ENCODE results near the gene CEACAM16. TPM values are rescaled to one million over a fixed set of nuclear protein-coding genes. Genes with fewer than 3 reads are reported as not detected.
A peak's percentile ranks its signal among the peaks of the same experiment; 100 is the strongest.

CEACAM16 gene
- total RNA-seq, 1 experiment from 2014 or later: not detected

DNA sequence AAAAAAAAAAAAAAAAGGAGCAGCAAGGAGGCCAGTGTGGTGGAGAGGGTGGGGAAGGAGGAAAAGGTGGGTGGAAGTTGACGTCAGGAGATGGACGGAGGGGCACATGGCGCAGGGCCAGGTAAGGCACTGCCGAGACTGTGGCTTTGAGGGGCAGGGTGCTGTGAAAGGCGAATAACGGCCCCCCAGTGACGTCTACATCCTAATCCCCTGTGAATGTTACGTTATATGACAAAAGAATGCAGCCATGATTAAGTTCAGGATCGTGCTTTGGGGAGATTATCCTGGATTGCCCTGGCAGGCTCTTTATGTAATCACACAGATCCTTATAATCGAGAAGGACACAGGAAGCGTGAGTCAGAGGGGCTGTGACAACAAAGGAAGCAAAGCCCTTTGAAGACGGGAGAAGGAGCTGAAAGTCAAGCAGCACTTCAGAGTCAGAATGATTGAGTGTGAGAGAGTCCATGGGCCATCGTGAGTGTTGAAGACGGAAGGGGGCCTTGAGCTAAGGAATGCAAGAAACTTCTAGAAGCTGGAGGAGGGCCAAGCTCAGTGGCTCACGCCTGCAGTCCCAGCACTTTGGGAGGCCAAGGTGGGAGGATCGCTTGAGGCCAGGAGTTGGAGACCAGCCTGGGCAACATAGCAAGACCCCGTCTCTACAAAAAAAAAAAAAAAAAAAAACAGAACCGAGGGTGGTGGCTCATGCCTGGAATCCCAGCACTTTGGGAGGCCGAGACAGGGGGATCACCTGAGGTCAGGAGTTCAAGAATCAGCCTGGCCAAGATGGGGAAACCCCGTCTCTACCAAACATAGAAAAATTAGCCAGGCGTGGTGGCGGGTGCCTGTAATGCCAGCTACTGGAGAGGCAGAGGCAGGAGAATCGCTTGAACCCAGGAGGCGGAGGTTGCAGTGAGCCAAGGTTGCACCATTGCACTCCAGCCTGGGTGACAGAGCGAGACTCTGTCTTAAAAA lies 13.8 kb upstream of the CEACAM16 start:
- peaks cover 49% of the 10 kb centered on the region for H3K4me1 ChIP-seq (replicated peaks; ENCODE audit: insufficient read depth)
- DNase-seq: peak; percentile 58 to 96
- TF ChIP-seq EZH2 (IDR thresholded peaks at IDR 0.05; ENCODE audit: low read depth): no peak
- TF ChIP-seq, protein P1, sequence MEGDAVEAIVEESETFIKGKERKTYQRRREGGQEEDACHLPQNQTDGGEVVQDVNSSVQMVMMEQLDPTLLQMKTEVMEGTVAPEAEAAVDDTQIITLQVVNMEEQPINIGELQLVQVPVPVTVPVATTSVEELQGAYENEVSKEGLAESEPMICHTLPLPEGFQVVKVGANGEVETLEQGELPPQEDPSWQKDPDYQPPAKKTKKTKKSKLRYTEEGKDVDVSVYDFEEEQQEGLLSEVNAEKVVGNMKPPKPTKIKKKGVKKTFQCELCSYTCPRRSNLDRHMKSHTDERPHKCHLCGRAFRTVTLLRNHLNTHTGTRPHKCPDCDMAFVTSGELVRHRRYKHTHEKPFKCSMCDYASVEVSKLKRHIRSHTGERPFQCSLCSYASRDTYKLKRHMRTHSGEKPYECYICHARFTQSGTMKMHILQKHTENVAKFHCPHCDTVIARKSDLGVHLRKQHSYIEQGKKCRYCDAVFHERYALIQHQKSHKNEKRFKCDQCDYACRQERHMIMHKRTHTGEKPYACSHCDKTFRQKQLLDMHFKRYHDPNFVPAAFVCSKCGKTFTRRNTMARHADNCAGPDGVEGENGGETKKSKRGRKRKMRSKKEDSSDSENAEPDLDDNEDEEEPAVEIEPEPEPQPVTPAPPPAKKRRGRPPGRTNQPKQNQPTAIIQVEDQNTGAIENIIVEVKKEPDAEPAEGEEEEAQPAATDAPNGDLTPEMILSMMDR (conservative IDR thresholded peaks at IDR 0.05): no peak
- intact Hi-C loops (cut with micrococcal nuclease; ENCODE audit: unreplicated experiment): no loop called here
- no TSS peak for BruUV-seq (replicated peaks)
- H3K27me3 ChIP-seq (ENCODE audit: insufficient read depth, low read depth): no peaks in the 10 kb centered on the region
- POLR2A ChIA-PET (ENCODE audit: unreplicated experiment): interaction anchor here (0.7 kb wide), 1 partner anchor 85 kb away, joined by 25 read pairs; no protein-coding TSS in a partner anchor
- H4K20me1 ChIP-seq (ENCODE audit: insufficient read depth): no peaks in the 10 kb centered on the region
- H3K9me2 ChIP-seq (ENCODE audit: insufficient read depth): no peaks in the 10 kb centered on the region
- H3K9me3 ChIP-seq (ENCODE audit: insufficient read depth, low read depth): no peaks in the 10 kb centered on the region
- H3K36me3 ChIP-seq (ENCODE audit: low read depth): no peaks in the 10 kb centered on the region
- H3F3A ChIP-seq (ENCODE audit: insufficient read depth, low read depth): peaks cover 61% of the 10 kb centered on the region
- H3K27ac ChIP-seq: peak overlapping the region; percentile 87
- no peaks in the 10 kb centered on the region for H3K79me2 ChIP-seq (ENCODE audit: low read depth)
- H2AFZ ChIP-seq: no peak overlapping the region
- CTCF ChIA-PET: interaction anchor here (0.6 kb wide), 1 partner anchor 86 kb away, joined by 4 read pairs; no protein-coding TSS in a partner anchor
- H3K4me2 ChIP-seq: peak overlapping the region; percentile 61
- peak overlapping the region; percentile 10; the same call in 1 of the 2 replicates for H3K4me3 ChIP-seq

DNA sequence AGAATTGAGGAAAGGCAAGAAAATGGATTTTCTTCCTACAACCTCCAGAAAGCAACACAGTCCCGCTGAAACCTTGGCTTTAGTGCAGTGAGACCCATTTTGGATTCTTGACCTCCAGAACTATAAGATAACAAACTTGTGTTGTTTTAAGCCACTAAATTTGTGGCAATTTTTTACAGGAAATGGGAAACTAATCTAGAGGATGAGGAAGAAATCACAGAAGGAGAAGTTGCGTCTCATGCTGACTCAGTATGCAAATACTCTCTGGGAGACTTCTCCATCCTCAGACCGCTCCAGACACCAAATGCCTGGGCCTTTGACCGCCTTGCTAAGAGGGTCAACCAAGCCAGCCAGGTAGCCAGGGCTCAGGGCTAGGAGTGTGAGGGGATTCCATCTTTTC lies 13.1 kb upstream of the CEACAM16 start:
- BruUV-seq (replicated peaks): no TSS peak
- ChIA-PET POLR2A (ENCODE audit: unreplicated experiment) (no interaction called here), CTCF (no interaction called here)
- H2AFZ ChIP-seq: no peak overlapping the region
- TF ChIP-seq EZH2 (IDR thresholded peaks at IDR 0.05; ENCODE audit: low read depth): no peak
- TF ChIP-seq, protein P1 (conservative IDR thresholded peaks at IDR 0.05): no peak
- H3K9me2 ChIP-seq (ENCODE audit: insufficient read depth): no peaks in the 10 kb centered on the region
- H3K9me3 ChIP-seq (ENCODE audit: insufficient read depth, low read depth): no peaks in the 10 kb centered on the region
- H3F3A ChIP-seq (ENCODE audit: insufficient read depth, low read depth): peaks cover 66% of the 10 kb centered on the region
- peak overlapping the region; percentile 61 for H3K4me2 ChIP-seq
- no peaks in the 10 kb centered on the region for H4K20me1 ChIP-seq (ENCODE audit: insufficient read depth)
- H3K27me3 ChIP-seq (ENCODE audit: insufficient read depth, low read depth): no peaks in the 10 kb centered on the region
- H3K4me1 ChIP-seq (replicated peaks; ENCODE audit: insufficient read depth): peaks cover 56% of the 10 kb centered on the region
- no peaks in the 10 kb centered on the region for H3K36me3 ChIP-seq (ENCODE audit: low read depth)
- intact Hi-C loops (cut with micrococcal nuclease; ENCODE audit: unreplicated experiment): no loop called here
- no peak overlapping the region for H3K4me3 ChIP-seq
- no peaks in the 10 kb centered on the region for H3K79me2 ChIP-seq (ENCODE audit: low read depth)
- DNase-seq: peak in 1 of 2 experiments; percentile 67
- H3K27ac ChIP-seq: peak overlapping the region; percentile 87

DNA sequence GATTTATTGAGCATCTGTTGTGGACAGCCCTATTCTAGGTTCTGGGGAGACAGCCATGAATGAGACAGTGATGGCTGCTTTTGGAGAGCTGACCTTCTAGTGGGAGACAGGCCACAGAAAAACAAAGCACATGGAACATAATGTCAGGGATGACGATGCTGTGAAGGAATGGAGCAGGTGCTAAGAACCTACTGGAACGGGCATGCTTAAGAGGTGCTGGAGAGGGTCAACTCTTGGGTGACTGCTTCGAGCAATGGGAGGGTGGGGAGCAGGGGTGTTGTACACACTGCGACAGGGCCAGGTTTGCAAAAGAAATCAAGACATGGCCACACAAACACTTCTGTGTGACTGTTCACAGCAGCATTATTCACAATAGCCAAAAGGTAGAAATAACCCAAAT lies 12.1 kb upstream of the CEACAM16 start:
- no peaks in the 10 kb centered on the region for H3K9me3 ChIP-seq (ENCODE audit: insufficient read depth, low read depth)
- H3K27me3 ChIP-seq (ENCODE audit: insufficient read depth, low read depth): no peaks in the 10 kb centered on the region
- peak overlapping the region; percentile 61 for H3K4me2 ChIP-seq
- BruUV-seq (replicated peaks): no TSS peak
- POLR2A ChIA-PET (ENCODE audit: unreplicated experiment): no interaction called here
- H3F3A ChIP-seq (ENCODE audit: insufficient read depth, low read depth): peaks cover 70% of the 10 kb centered on the region
- H3K9me2 ChIP-seq (ENCODE audit: insufficient read depth): no peaks in the 10 kb centered on the region
- CTCF ChIA-PET: no interaction called here
- H3K27ac ChIP-seq: peak overlapping the region; percentile 87
- TF ChIP-seq, protein P1 (conservative IDR thresholded peaks at IDR 0.05): no peak
- no peak for TF ChIP-seq EZH2 (IDR thresholded peaks at IDR 0.05; ENCODE audit: low read depth)
- H3K36me3 ChIP-seq (ENCODE audit: low read depth): no peaks in the 10 kb centered on the region
- H3K4me3 ChIP-seq: no peak overlapping the region
- intact Hi-C loops (cut with micrococcal nuclease; ENCODE audit: unreplicated experiment): no loop called here
- peaks cover 61% of the 10 kb centered on the region for H3K4me1 ChIP-seq (replicated peaks; ENCODE audit: insufficient read depth)
- no peaks in the 10 kb centered on the region for H3K79me2 ChIP-seq (ENCODE audit: low read depth)
- H4K20me1 ChIP-seq (ENCODE audit: insufficient read depth): no peaks in the 10 kb centered on the region
- no peak for DNase-seq
- no peak overlapping the region for H2AFZ ChIP-seq
